GM20000 (cell line): ENCODE data around the gene XCR1.

Experiments
- DNase-seq: peaks from one replicate; pipeline ENCODE4 v3.0.0; 2012; ENCODE audit warnings: low spot score
- TF ChIP-seq, protein P1 (sequence below): IDR thresholded peaks from 2 replicates; pipeline ENCODE4 v1.5.1; 2012; ENCODE audit warnings: mild to moderate bottlenecking, control low read depth; ENCODE audit errors: extremely low read depth, missing control alignments

XCR1 gene

DNA sequence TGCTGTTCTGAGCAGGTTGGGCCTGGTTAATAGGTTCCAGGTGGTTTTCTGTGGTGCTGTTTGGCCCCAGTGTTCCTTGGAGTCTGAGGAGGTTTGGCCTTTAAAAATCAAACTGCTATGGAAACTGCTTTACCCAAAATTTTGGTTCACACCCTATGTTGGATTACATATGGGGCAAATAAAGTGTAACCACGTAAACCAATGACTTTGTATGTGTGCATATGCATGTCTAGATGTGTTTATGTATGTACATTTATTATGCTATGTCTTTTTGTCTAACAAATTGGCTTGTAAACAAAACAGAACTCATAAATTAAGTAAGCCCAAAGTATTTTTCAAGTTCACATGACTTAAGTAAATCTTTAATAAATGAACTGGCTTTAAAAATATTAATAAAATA is 8.9 kb upstream of the XCR1 start:
- TF ChIP-seq, protein P1, sequence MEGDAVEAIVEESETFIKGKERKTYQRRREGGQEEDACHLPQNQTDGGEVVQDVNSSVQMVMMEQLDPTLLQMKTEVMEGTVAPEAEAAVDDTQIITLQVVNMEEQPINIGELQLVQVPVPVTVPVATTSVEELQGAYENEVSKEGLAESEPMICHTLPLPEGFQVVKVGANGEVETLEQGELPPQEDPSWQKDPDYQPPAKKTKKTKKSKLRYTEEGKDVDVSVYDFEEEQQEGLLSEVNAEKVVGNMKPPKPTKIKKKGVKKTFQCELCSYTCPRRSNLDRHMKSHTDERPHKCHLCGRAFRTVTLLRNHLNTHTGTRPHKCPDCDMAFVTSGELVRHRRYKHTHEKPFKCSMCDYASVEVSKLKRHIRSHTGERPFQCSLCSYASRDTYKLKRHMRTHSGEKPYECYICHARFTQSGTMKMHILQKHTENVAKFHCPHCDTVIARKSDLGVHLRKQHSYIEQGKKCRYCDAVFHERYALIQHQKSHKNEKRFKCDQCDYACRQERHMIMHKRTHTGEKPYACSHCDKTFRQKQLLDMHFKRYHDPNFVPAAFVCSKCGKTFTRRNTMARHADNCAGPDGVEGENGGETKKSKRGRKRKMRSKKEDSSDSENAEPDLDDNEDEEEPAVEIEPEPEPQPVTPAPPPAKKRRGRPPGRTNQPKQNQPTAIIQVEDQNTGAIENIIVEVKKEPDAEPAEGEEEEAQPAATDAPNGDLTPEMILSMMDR, result no peak
- no peak for DNase-seq

DNA sequence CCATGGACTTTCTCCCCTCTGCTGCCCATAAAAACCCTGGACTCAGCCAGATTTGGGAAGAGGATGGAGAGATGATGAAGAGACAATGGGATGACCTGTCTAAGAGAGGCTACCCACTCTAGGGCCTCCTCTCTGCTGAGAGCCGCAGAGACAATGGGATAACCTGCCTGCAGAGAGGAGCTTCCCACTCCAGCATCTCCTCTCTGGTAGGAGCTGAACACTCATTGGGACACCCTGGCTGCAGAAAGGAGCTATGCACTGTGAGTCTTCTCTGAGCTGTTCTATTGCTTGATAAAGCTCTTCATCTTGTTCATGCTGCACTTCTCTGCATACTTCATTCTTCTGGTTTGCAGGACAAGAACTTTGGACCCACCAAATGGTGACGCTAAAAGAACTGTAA is 4.5 kb upstream of the XCR1 start:
- TF ChIP-seq, protein P1, result no peak
- DNase-seq, result no peak

DNA sequence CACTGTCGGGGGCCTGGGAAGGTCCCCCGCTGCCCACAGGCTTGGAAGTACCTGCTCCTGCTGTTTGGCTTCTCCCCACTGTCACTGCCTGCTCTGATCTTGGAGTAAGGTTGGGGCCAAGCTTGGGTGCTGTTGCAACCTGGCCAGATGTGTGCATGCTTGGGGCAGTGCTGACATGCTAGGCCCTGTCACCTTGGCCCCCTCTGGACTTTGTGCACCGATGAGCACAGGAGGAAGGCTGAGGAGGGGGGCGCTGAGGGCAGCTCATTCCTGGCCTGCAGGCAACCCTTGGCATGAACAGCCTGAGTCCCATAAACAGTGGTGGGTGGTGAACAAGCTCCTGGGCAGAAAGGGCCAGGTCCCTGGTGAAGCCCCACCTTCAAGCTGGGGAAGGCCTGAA is 4.0 kb upstream of the XCR1 start:
- no peak for DNase-seq
- TF ChIP-seq, protein P1, result no peak

DNA sequence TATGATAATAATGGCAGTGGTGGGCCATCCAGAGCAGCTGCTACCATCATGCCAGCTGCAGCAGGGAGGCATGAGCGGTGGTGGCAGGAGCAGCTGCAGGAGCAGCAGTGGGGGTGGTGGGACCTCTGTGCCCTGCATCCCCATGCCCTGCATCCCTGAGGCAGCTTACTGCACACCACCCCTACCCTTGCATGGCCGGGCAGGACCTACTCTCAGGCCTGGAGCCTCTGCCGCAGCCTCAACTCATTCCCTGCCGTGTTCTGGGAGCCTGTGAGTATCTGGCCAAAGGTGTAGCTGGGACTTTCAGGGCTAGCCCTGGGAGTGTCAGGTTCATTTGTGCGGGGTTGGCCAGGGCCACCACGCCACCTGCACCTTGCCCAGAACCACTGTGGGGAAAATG is 3.3 kb upstream of the XCR1 start:
- TF ChIP-seq, protein P1, result no peak
- DNase-seq, result no peak

DNA sequence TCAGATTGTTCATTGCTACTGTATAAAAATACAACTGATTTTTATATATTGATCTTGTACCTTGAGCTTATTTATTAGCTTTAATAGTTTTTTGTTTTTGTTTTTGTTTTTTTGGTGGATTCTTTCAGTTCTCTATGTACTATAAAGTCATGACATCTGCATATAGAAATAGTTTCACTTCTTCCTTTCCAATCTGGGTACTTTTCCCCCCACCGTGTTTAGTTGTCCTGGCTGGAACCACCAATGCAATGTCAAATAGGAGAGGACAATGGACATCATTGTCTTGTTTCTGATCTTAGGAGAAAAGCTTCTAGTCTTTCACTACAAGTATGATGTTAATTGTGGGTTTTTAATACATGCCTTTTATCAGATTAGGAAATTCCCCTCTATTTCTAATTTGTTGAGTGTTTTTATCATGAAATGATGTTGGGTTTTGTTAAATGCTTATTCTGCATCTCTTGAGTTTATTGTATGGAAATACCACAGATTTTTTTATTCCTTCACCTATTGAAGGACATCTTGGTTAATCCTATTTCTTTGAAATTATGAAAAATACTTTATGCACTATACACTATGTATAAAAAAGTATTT is 2.8 kb upstream of the XCR1 start:
- no peak for DNase-seq
- TF ChIP-seq, protein P1, result no peak

DNA sequence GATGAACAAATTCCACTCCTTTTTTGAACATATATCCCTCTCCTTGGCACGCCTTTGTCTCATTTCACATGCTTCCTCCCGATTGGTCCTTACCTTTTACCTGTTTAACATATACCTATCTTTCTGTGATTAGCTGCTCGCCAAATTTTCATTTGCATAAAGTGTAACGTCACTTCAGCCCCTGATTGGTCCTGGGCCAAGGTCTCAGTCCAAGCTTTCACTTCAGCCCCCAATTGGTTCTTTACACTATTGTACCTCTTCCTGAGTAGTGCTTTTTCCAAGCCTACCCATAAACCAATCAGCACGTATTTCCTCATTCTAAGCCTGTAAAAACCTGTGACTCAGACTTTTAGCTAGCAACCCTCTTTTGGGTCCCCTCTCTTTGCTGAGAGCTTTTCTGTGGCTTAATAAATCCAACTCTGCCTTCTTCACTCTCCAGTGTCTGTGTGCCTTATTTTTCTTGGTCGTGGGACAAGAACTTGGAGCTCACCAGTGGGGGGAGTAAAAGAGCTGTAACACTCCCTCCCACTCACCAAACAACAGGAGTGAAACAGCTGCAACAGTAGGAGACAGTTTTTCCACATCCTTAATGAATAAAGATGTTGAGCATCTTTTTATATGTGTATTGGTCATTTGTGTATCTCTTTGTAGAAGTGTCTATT is 584 bp upstream of the XCR1 start:
- DNase-seq, result no peak
- TF ChIP-seq, protein P1, result no peak

DNA sequence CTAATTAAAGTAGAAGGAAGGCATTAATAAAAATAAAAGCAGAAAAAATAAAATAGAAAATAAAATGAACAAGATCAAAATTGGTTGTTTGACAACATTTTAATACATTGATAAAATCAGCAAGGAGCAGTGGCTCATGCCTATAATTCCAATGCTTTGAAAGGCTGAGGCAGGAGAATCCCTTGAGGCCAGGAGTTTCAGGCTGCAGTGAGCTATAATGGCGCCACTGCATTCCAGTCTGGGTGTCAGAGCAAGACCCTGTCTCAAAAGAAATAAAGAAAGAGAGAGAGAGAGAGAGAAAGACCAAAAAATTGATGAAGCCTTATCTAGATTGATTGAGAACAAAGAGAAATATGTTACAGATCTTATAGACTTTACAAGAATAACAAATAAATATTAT is 2.1 kb downstream of the XCR1 start:
- DNase-seq, result no peak
- TF ChIP-seq, protein P1, result no peak
